ENCODE results near the gene NPFFR2.

The NPFFR2 gene

GRCh38 chr4:72109364-72109763 is 77.6 kb downstream of the NPFFR2 start:
- Histone ChIP-seq H3K27me3 (ENCODE audit: insufficient read depth, low read length) (no peaks in the 10 kb centered on the region), H2AFZ (ENCODE audit: low read length) (no peak overlapping the region), H3K79me2 (ENCODE audit: insufficient read depth, low read length) (no peaks in the 10 kb centered on the region), H3K4me2 (ENCODE audit: low read length) (no peak overlapping the region), H3K4me1 (ENCODE audit: insufficient read depth, low read length, severe bottlenecking) (no peaks in the 10 kb centered on the region), H3K9me2 (ENCODE audit: low read depth, low read length) (no peaks in the 10 kb centered on the region), H3K36me3 (ENCODE audit: insufficient read depth, low read length) (no peaks in the 10 kb centered on the region), H3K4me3 (ENCODE audit: low read depth, low read length, poor library complexity, severe bottlenecking) (no peak overlapping the region), H3F3A (ENCODE audit: insufficient read depth, low read length) (no peaks in the 10 kb centered on the region), H3K9me3 (ENCODE audit: low read length) (no peaks in the 10 kb centered on the region), H3K27ac (ENCODE audit: low read depth, low read length, poor library complexity, severe bottlenecking) (no peak overlapping the region), H4K20me1 (ENCODE audit: insufficient read depth, low read length) (no peaks in the 10 kb centered on the region), H3K9ac (ENCODE audit: low read length) (no peak overlapping the region)
- TF ChIP-seq EZH2 (IDR thresholded peaks at IDR 0.05; ENCODE audit: borderline replicate concordance, low read length) (no peak), CTCF (IDR thresholded peaks at IDR 0.05; ENCODE audit: low read length) (no peak)

- Histone ChIP-seq H3K27me3 (ENCODE audit: insufficient read depth, low read length) (no peaks in the 10 kb centered on the region), H4K20me1 (ENCODE audit: insufficient read depth, low read length) (no peaks in the 10 kb centered on the region), H3K27ac (ENCODE audit: low read depth, low read length, poor library complexity, severe bottlenecking) (no peak overlapping the region), H2AFZ (ENCODE audit: low read length) (no peak overlapping the region), H3K4me1 (ENCODE audit: insufficient read depth, low read length, severe bottlenecking) (no peaks in the 10 kb centered on the region), H3K4me2 (ENCODE audit: low read length) (no peak overlapping the region), H3K9me2 (ENCODE audit: low read depth, low read length) (no peaks in the 10 kb centered on the region), H3K36me3 (ENCODE audit: insufficient read depth, low read length) (no peaks in the 10 kb centered on the region), H3K9ac (ENCODE audit: low read length) (no peak overlapping the region), H3F3A (ENCODE audit: insufficient read depth, low read length) (no peaks in the 10 kb centered on the region), H3K9me3 (ENCODE audit: low read length) (no peaks in the 10 kb centered on the region), H3K4me3 (ENCODE audit: low read depth, low read length, poor library complexity, severe bottlenecking) (no peak overlapping the region), H3K79me2 (ENCODE audit: insufficient read depth, low read length) (no peaks in the 10 kb centered on the region)
- no peak for TF ChIP-seq EZH2 (IDR thresholded peaks at IDR 0.05; ENCODE audit: borderline replicate concordance, low read length)
- no peak for TF ChIP-seq CTCF (IDR thresholded peaks at IDR 0.05; ENCODE audit: low read length)
Measured at GRCh38 chr4:72109959-72110497, 78.2 kb downstream of the NPFFR2 start.

GRCh38 chr4:72110886-72111285 is 79.1 kb downstream of the NPFFR2 start:
- Histone ChIP-seq H3K79me2 (ENCODE audit: insufficient read depth, low read length) (no peaks in the 10 kb centered on the region), H3K27me3 (ENCODE audit: insufficient read depth, low read length) (no peaks in the 10 kb centered on the region), H3K4me3 (ENCODE audit: low read depth, low read length, poor library complexity, severe bottlenecking) (no peak overlapping the region), H2AFZ (ENCODE audit: low read length) (no peak overlapping the region), H3F3A (ENCODE audit: insufficient read depth, low read length) (no peaks in the 10 kb centered on the region), H3K27ac (ENCODE audit: low read depth, low read length, poor library complexity, severe bottlenecking) (no peak overlapping the region), H3K9ac (ENCODE audit: low read length) (no peak overlapping the region), H3K4me2 (ENCODE audit: low read length) (no peak overlapping the region), H4K20me1 (ENCODE audit: insufficient read depth, low read length) (no peaks in the 10 kb centered on the region), H3K9me3 (ENCODE audit: low read length) (no peaks in the 10 kb centered on the region), H3K9me2 (ENCODE audit: low read depth, low read length) (no peaks in the 10 kb centered on the region), H3K4me1 (ENCODE audit: insufficient read depth, low read length, severe bottlenecking) (no peaks in the 10 kb centered on the region), H3K36me3 (ENCODE audit: insufficient read depth, low read length) (no peaks in the 10 kb centered on the region)
- TF ChIP-seq CTCF (IDR thresholded peaks at IDR 0.05; ENCODE audit: low read length) (no peak), EZH2 (IDR thresholded peaks at IDR 0.05; ENCODE audit: borderline replicate concordance, low read length) (no peak)

Measured in OCI-LY1 (cell line).